IPS-11a (cell line): ENCODE data around the gene CKM.
A peak's percentile ranks its signal among the peaks of the same experiment; 100 is the strongest.

Experiments used
- H3K4me3 ChIP-seq: one replicate; pipeline ENCODE4 v1.5.1; 2013; ENCODE audit warnings: low read depth, low read length, control low read depth

CKM gene

GRCh38 chr19:45322744-45323281, at the start of gene CKM:
Gene CKM (minus strand): TSS chr19:45322875. CDS start chr19:45319713, 3,162 bp downstream.
- H3K4me3 ChIP-seq, result no peak within 1 kb of the TSS

GRCh38 chr19:45370410-45371204, 47.9 kb upstream of the CKM start, which contains the start of gene ERCC2:
Gene ERCC2 (minus strand): TSS chr19:45370573. CDS start chr19:45370540, 33 bp downstream.
- H3K4me3 ChIP-seq, result peak within 1 kb of the TSS; percentile 84

GRCh38 chr19:45368737-45369340, 46.2 kb upstream of the CKM start:
- H3K4me3 ChIP-seq, result no peak overlapping the region

- H3K4me3 ChIP-seq, result no peak overlapping the region
These were observed 45.5 kb upstream of the CKM start for GRCh38 chr19:45368127-45368526.

- no peak overlapping the region for H3K4me3 ChIP-seq
These were observed 42.0 kb upstream of the CKM start for GRCh38 chr19:45364696-45365095.

GRCh38 chr19:45363861-45364459, 41.3 kb upstream of the CKM start:
- no peak overlapping the region for H3K4me3 ChIP-seq

GRCh38 chr19:45362291-45362690, 39.6 kb upstream of the CKM start:
- no peak overlapping the region for H3K4me3 ChIP-seq

GRCh38 chr19:45361608-45362007, 38.9 kb upstream of the CKM start:
- no peak overlapping the region for H3K4me3 ChIP-seq

GRCh38 chr19:45358213-45358792, 35.6 kb upstream of the CKM start:
- H3K4me3 ChIP-seq, result no peak overlapping the region

GRCh38 chr19:45357445-45357783, 34.7 kb upstream of the CKM start:
- H3K4me3 ChIP-seq, result no peak overlapping the region

GRCh38 chr19:45356760-45357444, 34.2 kb upstream of the CKM start:
- H3K4me3 ChIP-seq, result no peak overlapping the region

- no peak overlapping the region for H3K4me3 ChIP-seq
These were observed 33.2 kb upstream of the CKM start for GRCh38 chr19:45355910-45356309.

- H3K4me3 ChIP-seq, result no peak overlapping the region
These were observed 32.7 kb upstream of the CKM start for GRCh38 chr19:45355402-45355801.

- no peak overlapping the region for H3K4me3 ChIP-seq
These were observed 31.7 kb upstream of the CKM start for GRCh38 chr19:45354241-45354842.

GRCh38 chr19:45352914-45353796, 30.5 kb upstream of the CKM start:
- no peak overlapping the region for H3K4me3 ChIP-seq

GRCh38 chr19:45352471-45352870, 29.8 kb upstream of the CKM start:
- H3K4me3 ChIP-seq, result no peak overlapping the region

- H3K4me3 ChIP-seq, result no peak overlapping the region
These were observed 29.4 kb upstream of the CKM start for GRCh38 chr19:45352062-45352461.

- H3K4me3 ChIP-seq, result no peak overlapping the region
These were observed 28.8 kb upstream of the CKM start for GRCh38 chr19:45351401-45351952.

- no peak overlapping the region for H3K4me3 ChIP-seq
These were observed 27.9 kb upstream of the CKM start for GRCh38 chr19:45350477-45351058.
